HCT116 (cell line): ENCODE data around the gene LCN2.

ENCODE experiments used
- CTCF ChIP-seq, 3 experiments: fragments of 200-600 bp in 1 of 3; sonication (generic) in 1 of 3; IDR thresholded peaks in 2 of 3; conservative IDR thresholded peaks in 1 of 3; 2 replicates each; pipeline ENCODE4 v1.5.1; 2012 to 2017; ENCODE audit warnings: low read depth in 2 of 3, low read length in 2 of 3, antibody characterized with exemption in 1 of 3, borderline replicate concordance in 1 of 3, control low read depth in 1 of 3, mild to moderate bottlenecking in 1 of 3, mixed read lengths in 1 of 3, mixed run types in 1 of 3, moderate library complexity in 1 of 3; ENCODE audit not compliant: insufficient read depth in 1 of 3
- EGR1 ChIP-seq: IDR thresholded peaks from 2 replicates; pipeline ENCODE4 v1.6.1; 2012; ENCODE audit warnings: low read depth
- POLR2A ChIP-seq: IDR thresholded peaks from 2 replicates; pipeline ENCODE4 v1.7.0; 2011; ENCODE audit warnings: borderline replicate concordance; ENCODE audit not compliant: insufficient read depth, insufficient read length; ENCODE audit errors: extremely low read depth
- POLR2AphosphoS5 ChIP-seq: IDR thresholded peaks from 2 replicates; pipeline ENCODE4 v1.6.1; 2011; ENCODE audit warnings: mild to moderate bottlenecking, low read depth, low read length, moderate library complexity
- RAD21 ChIP-seq: IDR thresholded peaks from 2 replicates; pipeline ENCODE4 v1.6.1; 2012; ENCODE audit warnings: low read depth, mild to moderate bottlenecking
- REST ChIP-seq: IDR thresholded peaks from 2 replicates; pipeline ENCODE4 v1.6.1; 2012; ENCODE audit warnings: low read depth
- SIN3A ChIP-seq: IDR thresholded peaks from 2 replicates; pipeline ENCODE4 v1.6.1; 2012; ENCODE audit warnings: low read depth
- TCF7L2 ChIP-seq: IDR thresholded peaks from 2 replicates; pipeline ENCODE4 v1.7.0; 2011; ENCODE audit warnings: borderline replicate concordance, inconsistent platforms; ENCODE audit not compliant: insufficient read depth, insufficient read length; ENCODE audit errors: extremely low read depth

GRCh38 chr9:128107468-128108268 is 41.6 kb upstream of the LCN2 start:
- no peak for TF ChIP-seq CTCF (IDR thresholded peaks at IDR 0.05 in 2 of 3, conservative IDR thresholded peaks at IDR 0.05 in 1 of 3; ENCODE audit: borderline replicate concordance in 1 of 3, insufficient read depth in 1 of 3, low read depth in 2 of 3, low read length in 2 of 3)
- no peak for TF ChIP-seq SIN3A
- TF ChIP-seq POLR2A: no peak
- TF ChIP-seq POLR2AphosphoS5: no peak; the same call in 1 of the 2 replicates
- TF ChIP-seq RAD21: no peak
- TF ChIP-seq TCF7L2: no peak
- TF ChIP-seq REST: no peak
- TF ChIP-seq EGR1: no peak
